ENCODE results near the gene CYP11A1.

The CYP11A1 gene

GRCh38 chr15:74388363-74388951 is 21.0 kb upstream of the CYP11A1 start:
- DNase-seq (ENCODE audit: low read depth in 2 of 2) = no peak

GRCh38 chr15:74387621-74388362 is 20.3 kb upstream of the CYP11A1 start:
- no peak for DNase-seq (ENCODE audit: low read depth in 2 of 2)

- no peak for DNase-seq (ENCODE audit: low read depth in 2 of 2)
Observed at GRCh38 chr15:74387141-74387541, 19.7 kb upstream of the CYP11A1 start.

- no peak for DNase-seq (ENCODE audit: low read depth in 2 of 2)
Observed at GRCh38 chr15:74386496-74387140, 19.2 kb upstream of the CYP11A1 start.

- no peak for DNase-seq (ENCODE audit: low read depth in 2 of 2)
Observed at GRCh38 chr15:74385733-74386132, 18.3 kb upstream of the CYP11A1 start.

DNA sequence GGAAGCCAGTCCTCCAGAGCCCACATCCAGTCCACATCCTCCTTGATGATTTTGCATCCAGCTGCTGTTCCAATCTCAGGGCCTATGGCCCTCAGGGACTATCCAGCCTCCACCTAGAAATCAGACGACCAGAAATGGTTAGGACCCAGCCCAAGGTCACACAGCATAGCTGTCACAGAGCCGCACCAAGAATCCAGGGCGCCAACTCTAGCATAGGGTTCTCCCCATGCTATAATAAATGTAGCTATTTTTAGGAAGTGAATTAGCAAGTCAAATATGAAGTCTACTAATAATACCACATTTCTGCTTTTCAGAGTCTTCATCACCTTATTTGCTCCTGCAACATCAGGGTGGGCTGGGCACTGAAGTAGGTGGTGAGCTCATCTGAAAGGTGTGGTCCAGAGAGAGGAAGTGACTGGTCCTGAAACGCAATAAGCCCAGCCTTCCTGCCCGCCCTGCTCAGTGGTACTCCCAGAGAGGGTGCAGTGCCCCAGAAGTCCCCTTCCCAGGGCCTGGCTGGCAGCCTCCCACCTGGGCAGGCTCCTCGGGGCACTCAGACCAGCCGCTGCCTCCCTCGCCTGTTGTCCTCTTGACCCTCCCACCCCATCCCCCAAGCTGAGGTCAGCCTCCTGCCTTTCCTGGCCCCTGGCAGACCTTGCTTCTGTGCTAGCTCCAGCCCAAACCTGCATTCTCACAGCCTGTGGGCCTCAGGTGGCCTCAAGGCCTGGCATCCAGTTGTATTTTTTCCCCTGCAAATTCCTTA is 17.6 kb upstream of the CYP11A1 start:
- no peak for DNase-seq (ENCODE audit: low read depth in 2 of 2)

DNA sequence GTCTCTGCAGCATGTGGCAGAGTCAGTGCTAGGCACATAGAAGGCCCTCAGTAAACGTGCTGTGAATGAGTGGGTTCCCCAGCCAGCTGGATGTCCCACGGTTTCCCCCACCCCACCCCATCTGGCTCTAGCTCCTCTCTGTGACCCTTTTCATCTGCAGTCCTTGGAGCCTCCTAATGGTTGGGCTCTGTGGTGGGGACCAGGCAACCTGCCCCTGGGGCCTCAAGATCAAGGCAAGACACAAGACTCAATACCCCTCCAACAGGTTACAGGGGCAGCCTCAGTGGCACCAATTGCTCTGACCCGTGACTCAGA is 17.1 kb upstream of the CYP11A1 start:
- DNase-seq (ENCODE audit: low read depth in 2 of 2) = no peak

GRCh38 chr15:74383695-74384565 is 16.5 kb upstream of the CYP11A1 start:
- DNase-seq (ENCODE audit: low read depth in 2 of 2) = no peak

DNA sequence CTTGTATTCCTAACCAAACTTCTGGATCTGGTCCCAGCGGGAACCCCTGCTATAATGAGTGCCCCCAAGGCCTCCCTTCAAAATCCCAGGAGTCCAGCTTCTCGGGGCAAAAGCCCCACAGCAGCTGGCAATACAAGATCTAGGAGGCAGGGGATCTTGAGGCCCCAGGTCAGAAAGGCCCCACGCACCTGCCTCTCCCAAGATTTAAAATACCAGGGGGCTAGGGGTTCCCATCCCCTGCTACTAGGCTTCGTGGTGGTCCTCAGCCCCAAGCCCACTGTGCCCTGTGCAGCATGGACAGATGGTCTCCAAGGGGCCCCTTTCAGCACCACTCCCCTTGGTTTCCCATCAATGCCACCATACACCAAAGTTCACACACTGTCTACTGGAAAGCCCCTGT is 15.8 kb upstream of the CYP11A1 start:
- DNase-seq (ENCODE audit: low read depth in 2 of 2) = no peak

GRCh38 chr15:74382004-74382816 is 14.8 kb upstream of the CYP11A1 start:
- no peak for DNase-seq (ENCODE audit: low read depth in 2 of 2)

- DNase-seq (ENCODE audit: low read depth in 2 of 2) = no peak
Observed at GRCh38 chr15:74381481-74381880, 14.0 kb upstream of the CYP11A1 start.

- no peak for DNase-seq (ENCODE audit: low read depth in 2 of 2)
Observed at GRCh38 chr15:74381190-74381453, 13.7 kb upstream of the CYP11A1 start.

DNA sequence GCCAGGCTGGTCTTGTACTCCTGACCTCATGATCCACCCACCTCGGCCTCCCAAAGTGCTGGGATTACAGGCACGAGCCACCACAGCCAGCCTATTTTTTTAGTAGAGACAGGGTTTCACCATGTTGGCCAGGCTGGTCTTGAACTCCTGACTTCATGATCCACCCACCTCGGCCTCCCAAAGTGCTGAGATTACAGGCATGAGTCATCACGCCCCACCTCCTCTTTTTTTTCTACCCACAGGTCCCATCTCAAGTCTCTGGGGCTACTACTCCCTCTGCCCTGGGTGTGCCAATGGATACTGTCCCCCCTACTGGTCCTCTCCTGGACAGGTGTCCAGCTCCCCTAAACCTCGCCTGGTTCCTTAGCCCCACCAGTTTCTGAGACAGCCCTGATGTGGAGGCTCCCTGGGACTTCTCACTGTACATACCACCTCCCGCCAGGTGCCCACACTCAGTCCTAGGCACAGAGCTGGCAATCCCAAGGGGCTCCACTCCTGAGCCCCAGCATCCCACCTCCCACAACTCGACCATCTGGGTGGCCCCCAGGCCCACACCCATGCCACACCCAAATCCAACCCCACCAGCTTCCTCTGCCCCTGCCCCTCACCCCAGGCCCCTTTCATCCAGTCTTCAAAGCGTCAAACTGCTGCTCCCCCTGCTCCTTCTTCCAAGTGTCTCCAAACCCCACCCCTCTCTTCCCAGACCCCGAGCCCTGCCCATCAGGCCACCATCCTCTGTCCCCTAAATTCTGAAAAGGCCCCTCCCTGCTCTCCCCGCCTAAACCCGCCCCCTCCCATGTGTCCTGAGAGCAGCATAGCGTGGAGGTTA is 13.1 kb upstream of the CYP11A1 start:
- DNase-seq (ENCODE audit: low read depth in 2 of 2) = no peak

- DNase-seq (ENCODE audit: low read depth in 2 of 2) = no peak
Observed at GRCh38 chr15:74378848-74379247, 11.4 kb upstream of the CYP11A1 start.

DNA sequence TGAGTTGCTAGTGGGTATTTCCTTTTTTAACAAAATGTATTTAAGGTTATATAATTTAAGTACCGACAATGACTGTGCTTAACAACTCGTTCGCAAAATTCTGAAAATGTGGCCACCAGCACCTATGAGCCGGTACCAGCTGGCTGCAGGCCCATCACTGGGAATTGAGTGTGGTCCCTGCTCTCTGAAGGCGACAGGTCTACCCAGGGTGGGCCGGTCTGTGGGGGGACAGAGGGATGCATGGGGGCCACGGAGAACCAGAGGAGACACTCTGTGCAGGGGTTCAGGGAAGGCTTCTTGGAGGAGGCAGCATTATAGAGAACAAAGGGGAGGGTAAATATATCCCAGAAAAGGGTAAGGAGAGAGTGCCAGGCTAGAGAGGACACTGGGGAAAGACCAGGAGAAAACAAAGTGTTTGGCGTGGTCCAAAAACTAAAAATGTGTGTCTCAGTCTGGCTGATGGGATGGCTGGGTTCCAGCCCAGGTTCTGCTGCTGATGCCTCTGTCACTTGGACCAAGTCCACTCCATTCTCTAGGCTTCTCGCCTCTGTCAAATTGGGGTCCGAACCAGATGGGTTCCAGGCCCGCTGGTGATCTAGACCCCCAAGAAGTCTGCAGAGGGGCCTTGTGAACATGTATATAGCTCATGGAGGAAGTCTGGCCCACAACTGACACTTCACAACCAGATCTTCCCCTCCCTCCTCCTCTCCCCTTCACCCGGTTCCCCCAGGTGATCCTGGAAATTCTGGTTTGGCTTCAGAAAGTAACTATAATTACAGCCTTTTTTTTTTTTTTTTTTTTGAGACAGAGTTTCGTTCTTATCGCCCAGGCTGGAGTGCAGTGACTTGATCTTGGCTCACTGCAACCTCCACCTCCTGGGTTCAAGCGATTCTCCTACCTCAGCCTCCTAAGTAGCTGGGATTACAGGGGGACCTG is 10.7 kb upstream of the CYP11A1 start:
- no peak for DNase-seq (ENCODE audit: low read depth in 2 of 2)

DNA sequence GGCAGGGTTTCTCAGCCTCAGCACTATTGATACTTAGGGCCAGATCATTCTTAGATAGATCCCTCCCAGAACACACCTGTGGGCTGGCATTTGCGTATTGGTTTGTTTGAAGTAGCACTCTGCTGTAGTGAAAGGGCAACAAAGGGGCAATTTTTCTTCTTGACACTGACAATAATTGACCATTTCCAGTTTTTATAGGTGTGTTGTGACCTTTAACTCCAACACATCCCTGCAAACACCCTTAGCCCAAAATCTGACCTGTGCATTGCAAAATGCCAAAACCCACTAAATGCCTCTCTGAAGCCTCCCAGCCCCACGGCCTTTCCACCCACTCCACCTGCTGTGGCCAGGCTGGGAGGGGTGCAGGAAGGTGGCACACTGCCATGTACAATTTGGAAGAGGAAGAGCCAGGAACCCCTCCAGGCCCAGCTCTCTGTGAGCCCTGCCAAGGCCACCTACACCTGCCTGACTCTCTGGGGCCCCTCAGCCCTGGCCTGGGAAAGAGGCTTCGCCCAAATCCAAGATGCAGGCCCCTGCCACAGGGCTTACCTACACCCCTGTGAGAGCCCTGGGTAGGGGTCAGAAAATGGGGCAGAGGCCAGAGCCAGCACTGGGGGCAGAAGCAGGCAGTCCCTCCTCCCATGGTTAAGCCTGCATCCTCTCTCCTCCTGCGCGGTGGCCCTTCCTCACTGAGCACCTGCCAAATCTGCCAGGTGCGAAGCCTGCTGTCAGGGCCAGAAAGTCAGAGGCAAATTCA is 9.6 kb upstream of the CYP11A1 start:
- no peak for DNase-seq (ENCODE audit: low read depth in 2 of 2)

DNA sequence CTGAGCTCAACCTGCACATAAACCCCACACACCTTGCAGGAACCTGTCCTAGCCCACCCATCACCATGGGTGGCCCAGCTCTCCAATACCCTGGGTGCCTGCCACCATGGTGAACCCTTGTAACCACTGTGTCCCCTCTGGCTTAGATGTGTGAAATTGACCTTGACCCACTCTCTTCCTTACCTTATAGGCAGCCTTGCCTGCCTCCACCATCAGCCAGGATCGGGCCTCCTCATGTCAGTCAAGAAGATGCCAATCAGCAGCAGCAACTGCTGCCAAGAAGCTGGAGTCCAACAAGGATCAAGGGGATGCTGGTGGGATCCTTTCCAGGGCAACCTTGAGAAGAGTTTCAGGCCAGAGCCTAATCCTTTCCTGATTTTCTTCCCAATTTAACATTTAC is 8.8 kb upstream of the CYP11A1 start:
- DNase-seq (ENCODE audit: low read depth in 2 of 2) = no peak

- no peak for DNase-seq (ENCODE audit: low read depth in 2 of 2)
Observed at GRCh38 chr15:74375303-74375693, 7.9 kb upstream of the CYP11A1 start.
